Activated T-helper 1 cell treated with anti-CD3 and anti-CD28 coated beads, Interleukin-12 subunit alpha, Interleukin-12 subunit beta, Interleukin-2, Interleukin-4 antibody, amounts not matched to agents 30 ng/mL and 10 ng/mL and 1 ng/mL, durations not matched to agents 14 hours and 24 hours and 36 hours (primary cell): ENCODE data around the gene SNCAIP. TPM values are rescaled to one million over a fixed set of nuclear protein-coding genes. Genes with fewer than 3 reads are reported as not detected.

Experiments
- DNase-seq: peaks from one replicate; pipeline ENCODE4 v3.0.0; 2021; ENCODE audit warnings: low spot score
- H3K27ac Mint-ChIP-seq: one replicate; pipeline ENCODE4 v1.8.0; 2021; ENCODE audit warnings: mild to moderate bottlenecking, mixed read lengths
- H3K27me3 Mint-ChIP-seq: one replicate; pipeline ENCODE4 v1.8.0; 2022; ENCODE audit warnings: mild to moderate bottlenecking, moderate library complexity, mixed read lengths; ENCODE audit not compliant: insufficient read depth
- H3K36me3 Mint-ChIP-seq: one replicate; pipeline ENCODE4 v1.8.0; 2021; ENCODE audit warnings: low read depth, mixed read lengths
- H3K4me1 Mint-ChIP-seq: one replicate; pipeline ENCODE4 v1.8.0; 2021; ENCODE audit warnings: low read depth, mixed read lengths
- H3K4me3 Mint-ChIP-seq: one replicate; pipeline ENCODE4 v1.8.0; 2021; ENCODE audit warnings: mild to moderate bottlenecking, moderate library complexity, mixed read lengths
- H3K9me3 Mint-ChIP-seq: one replicate; pipeline ENCODE4 v1.8.0; 2021; ENCODE audit warnings: mixed read lengths
- intact Hi-C: fragments of 100-400 bp; cut with micrococcal nuclease; formaldehyde crosslinking; loops from one replicate; pipeline ENCODE4 v1.15.1; 2024
- total RNA-seq: library from RNA; stranded (reverse); gene quantifications from 2 replicates; pipeline ENCODE4 v1.2.3, GENCODE V29; 2022

SNCAIP gene
- total RNA-seq, 1 donor from 2014 or later, result not detected

DNA sequence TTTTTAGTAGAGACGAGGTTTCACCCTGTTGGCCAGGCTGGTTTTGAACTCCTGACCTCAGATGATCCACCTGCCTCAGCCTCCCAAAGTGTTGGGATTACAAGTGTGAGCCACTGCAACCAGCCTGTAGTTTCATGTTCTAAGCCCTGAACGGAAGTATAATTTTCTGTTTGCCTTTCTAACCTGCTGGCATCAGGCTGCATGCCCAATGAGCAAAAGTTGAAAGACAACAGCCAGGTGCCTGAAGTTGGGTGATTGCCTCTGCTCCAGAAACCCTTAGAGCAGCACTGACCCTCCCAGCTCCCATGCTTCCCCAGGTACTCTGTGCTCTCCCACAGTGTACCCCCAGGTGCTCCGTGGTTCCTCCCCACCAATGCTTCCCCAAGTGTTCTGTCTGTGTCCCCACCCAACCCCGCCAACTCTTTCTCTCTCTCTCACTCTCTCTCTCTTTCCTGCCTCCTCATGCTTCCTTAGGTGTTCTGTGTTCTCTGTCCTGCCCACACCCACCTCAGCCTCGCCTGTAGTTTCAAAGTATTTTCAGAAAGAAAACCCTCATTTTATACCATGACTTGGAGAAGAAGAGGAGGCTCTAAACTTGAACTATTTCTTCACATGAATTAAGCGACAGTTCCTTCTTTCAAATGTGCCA is 145.3 kb downstream of the SNCAIP start:
- intact Hi-C loops, result no loop called here
- Mint-ChIP-seq H3K4me1 (no peaks in the 10 kb centered on the region), H3K27me3 (no peaks in the 10 kb centered on the region), H3K36me3 (no peaks in the 10 kb centered on the region), H3K27ac (no peak overlapping the region), H3K9me3 (no peaks in the 10 kb centered on the region), H3K4me3 (no peak overlapping the region)
- DNase-seq, result no peak

DNA sequence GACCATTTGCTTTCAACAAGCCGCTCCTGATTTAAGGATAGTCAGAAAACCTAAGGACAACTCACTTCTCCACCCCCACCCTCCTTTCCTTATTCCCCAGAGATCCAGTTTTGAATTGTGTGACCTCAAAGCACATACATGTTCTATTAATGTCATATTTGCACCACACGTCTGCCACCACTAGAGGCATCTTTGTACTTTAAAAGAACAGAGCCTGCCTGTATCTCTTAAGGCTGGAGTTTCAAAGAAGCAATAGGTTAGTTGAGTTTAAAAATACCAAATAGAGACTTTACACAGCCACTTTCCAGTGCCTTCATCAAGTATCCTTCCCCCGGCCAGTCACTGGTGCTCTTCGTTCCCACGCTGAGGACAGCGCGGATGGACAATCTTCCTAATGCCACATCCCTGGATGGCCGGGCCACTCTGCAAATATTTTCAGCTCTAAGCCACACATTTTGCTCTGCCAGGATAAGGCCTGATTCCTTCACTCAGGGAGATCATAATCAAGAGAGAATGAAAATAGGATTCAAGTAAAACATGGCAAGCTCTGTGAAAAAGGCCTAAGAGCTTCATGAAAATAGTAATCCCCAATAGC is 146.3 kb downstream of the SNCAIP start:
- H3K4me3 Mint-ChIP-seq, result no peak overlapping the region
- no peaks in the 10 kb centered on the region for H3K4me1 Mint-ChIP-seq
- H3K27ac Mint-ChIP-seq, result no peak overlapping the region
- H3K9me3 Mint-ChIP-seq, result no peaks in the 10 kb centered on the region
- H3K27me3 Mint-ChIP-seq, result no peaks in the 10 kb centered on the region
- no peak for DNase-seq
- intact Hi-C loops, result no loop called here
- H3K36me3 Mint-ChIP-seq, result no peaks in the 10 kb centered on the region

DNA sequence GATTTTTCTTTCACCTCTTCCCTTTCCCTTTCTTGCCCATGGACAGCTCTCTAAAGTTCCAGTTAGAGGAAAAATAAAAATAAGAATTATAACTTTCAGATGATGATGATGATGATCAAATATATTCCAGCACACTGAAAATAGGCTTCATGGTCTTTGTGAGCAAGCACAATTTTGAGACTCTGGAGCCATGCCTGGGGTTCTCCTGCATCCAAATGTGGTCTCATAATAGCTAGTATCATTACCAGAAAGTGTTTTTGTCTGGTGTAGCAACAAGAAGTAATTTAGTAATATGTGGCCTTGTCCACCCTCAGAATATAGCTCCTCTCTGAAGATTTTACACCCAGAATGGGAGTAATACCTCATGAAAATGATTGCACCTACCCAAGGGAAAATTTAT is 150.4 kb downstream of the SNCAIP start:
- Mint-ChIP-seq H3K36me3 (no peaks in the 10 kb centered on the region), H3K9me3 (no peaks in the 10 kb centered on the region), H3K27ac (no peak overlapping the region), H3K27me3 (no peaks in the 10 kb centered on the region), H3K4me3 (no peak overlapping the region), H3K4me1 (no peaks in the 10 kb centered on the region)
- no peak for DNase-seq
- intact Hi-C loops, result no loop called here

DNA sequence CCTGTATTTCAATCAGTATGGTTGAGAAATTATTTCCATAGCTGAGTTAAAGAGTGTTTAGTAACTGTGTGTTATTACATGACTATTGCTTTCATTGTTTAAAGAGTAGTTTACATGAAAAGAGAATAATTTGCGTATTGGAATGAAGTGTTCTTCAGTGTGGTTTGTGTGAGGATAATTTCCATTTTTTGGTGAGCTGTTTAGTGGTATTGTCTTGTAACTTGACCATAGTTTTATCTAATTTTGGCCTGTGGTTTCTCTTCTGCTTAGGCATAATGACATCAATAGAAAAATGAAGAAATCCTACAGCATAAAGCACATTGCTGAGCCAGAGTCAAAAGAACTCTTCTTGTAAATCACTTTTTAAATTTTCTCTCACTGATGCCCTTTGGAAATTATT is 151.2 kb downstream of the SNCAIP start:
- Mint-ChIP-seq H3K27ac (no peak overlapping the region), H3K9me3 (no peaks in the 10 kb centered on the region), H3K36me3 (no peaks in the 10 kb centered on the region), H3K4me3 (no peak overlapping the region), H3K27me3 (no peaks in the 10 kb centered on the region), H3K4me1 (no peaks in the 10 kb centered on the region)
- DNase-seq, result no peak
- intact Hi-C loops, result no loop called here

DNA sequence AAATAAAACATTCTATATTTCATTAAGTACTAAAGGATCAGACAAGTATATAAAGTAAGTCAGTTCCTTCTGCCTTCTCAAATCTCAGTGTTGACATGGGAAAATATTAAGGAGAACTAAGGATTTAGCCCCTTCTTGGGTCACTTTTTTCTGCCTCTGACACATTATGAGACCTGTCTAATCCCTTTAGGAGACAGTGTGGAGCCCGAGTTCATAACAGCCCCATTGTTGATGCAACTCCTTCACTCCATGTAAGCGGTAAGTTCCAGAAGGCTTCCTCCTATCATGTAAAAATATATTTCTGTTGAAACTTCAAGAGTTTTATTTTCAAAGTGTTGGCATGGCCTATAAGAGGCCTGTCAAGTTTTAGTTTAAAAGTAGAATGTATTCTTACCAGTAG is 152.2 kb downstream of the SNCAIP start:
- no peaks in the 10 kb centered on the region for H3K9me3 Mint-ChIP-seq
- intact Hi-C loops, result no loop called here
- H3K4me1 Mint-ChIP-seq, result no peaks in the 10 kb centered on the region
- H3K27me3 Mint-ChIP-seq, result no peaks in the 10 kb centered on the region
- H3K27ac Mint-ChIP-seq, result no peak overlapping the region
- H3K36me3 Mint-ChIP-seq, result no peaks in the 10 kb centered on the region
- no peak overlapping the region for H3K4me3 Mint-ChIP-seq
- DNase-seq, result no peak

DNA sequence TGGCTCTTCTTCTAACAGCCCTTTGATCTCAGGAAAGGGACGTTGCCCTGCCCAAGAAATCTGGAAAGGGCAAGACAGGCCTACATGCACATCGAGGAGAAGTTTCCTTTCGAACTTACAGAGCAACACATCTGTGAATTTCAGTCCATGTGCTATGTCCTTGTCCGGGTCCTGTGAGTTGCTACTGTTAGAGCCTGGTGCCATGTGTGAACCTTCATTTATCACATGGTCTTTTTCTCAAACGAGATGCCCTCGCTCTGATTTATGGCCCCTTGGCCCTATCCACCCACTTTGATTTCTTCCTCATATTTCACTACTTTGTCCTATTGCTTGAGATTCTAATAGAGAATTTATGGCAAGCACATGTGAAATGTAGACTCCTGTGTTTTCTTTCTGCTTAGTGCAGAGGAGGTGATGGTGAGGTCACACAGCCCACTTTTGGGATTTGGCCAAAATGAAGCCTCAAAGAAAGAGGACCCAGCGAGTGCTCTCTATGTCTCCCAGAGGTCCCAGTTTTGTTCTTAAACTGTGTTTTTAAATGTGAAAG is 153.1 kb downstream of the SNCAIP start:
- Mint-ChIP-seq H3K36me3 (no peaks in the 10 kb centered on the region), H3K9me3 (no peaks in the 10 kb centered on the region), H3K27me3 (no peaks in the 10 kb centered on the region), H3K4me1 (no peaks in the 10 kb centered on the region), H3K4me3 (no peak overlapping the region), H3K27ac (no peak overlapping the region)
- intact Hi-C loops, result no loop called here
- DNase-seq, result no peak

DNA sequence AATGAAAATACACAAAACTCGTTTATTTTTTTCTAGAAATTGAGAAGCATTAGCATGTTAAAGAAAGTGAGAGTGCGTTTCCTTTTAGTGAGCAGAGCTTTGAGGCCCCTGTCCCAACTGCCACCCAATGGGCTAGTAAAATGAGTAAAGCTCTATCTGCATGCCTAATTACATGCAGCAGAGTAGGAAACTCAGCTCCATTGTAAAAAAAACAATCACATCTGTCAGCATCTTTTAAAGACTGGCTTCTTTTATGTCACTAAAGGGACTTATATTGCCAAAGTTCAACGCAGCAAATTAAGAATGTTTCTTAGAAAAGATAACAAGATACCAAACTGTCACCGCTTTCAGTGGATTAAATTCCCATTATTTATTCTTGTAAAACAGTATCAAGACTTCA is 154.0 kb downstream of the SNCAIP start:
- no peaks in the 10 kb centered on the region for H3K4me1 Mint-ChIP-seq

DNA sequence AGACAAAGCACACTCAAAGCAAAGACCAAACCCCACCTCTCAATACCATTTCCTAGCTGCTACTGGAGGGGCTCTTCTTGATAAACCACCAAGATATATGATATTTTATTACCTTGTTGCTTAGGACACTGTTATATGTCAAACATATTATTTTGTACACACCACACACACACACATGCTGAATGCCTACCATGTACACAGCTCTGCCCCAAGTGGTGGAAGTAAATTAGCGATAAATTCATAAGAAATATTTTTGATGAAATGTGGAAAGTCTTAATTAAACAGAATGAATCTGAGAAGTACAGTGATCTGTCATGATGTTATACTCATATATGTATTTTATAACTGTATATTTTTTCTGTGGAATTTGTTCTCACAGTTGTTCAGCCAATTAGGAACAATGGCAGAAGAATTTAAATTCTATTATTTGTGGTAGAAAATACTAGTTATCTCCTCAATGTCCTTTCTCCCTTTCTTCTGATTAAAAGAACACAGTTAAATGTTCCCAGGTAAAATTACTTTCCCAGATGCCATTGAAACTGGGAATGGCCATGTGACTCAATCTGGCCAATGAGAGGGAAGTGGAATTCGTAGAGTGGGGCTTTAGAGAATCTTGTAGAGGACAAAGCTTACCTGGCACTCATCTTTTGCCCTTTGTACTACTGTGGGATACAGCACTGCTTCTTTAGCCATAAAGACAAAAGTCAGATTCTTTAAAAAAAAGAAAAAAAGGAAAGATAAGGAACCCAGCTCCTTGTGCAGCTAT is 156.5 kb downstream of the SNCAIP start:
- H3K4me1 Mint-ChIP-seq, result no peaks in the 10 kb centered on the region
- no peaks in the 10 kb centered on the region for H3K27me3 Mint-ChIP-seq
- intact Hi-C loops, result no loop called here

More for the DNA sequence above, 154.0 kb downstream of the SNCAIP start:
- DNase-seq, result no peak
- Mint-ChIP-seq H3K4me3 (no peak overlapping the region), H3K36me3 (no peaks in the 10 kb centered on the region), H3K27me3 (no peaks in the 10 kb centered on the region), H3K9me3 (no peaks in the 10 kb centered on the region), H3K27ac (no peak overlapping the region)
- intact Hi-C loops, result no loop called here

DNA sequence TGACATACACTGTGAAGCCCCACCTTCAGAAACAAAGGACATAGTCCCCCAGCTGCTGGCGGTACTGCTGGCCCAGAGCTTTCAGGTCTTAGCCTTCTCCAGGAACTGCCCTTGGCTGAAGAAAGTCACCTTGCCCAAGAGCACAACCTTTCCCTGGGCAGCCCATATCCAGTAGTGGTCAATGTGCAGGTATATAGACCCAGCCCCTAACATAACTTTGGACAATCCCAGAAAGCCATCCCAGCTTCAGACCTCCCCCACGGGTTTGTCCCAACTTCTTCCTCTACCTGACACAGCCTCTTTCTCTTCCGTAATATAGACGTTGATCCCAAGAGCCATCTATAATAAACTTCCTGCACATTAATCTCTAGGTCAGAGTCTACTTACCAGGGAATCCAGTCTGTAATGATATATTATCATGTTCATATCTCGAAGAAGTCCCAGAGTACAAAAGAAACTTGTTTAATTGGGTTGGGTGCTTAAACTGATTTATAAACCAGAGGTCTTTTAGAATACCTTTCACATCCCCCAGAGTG is 157.4 kb downstream of the SNCAIP start:
- Mint-ChIP-seq H3K4me1 (no peaks in the 10 kb centered on the region), H3K9me3 (no peaks in the 10 kb centered on the region), H3K27me3 (no peaks in the 10 kb centered on the region), H3K4me3 (no peak overlapping the region), H3K27ac (no peak overlapping the region), H3K36me3 (no peaks in the 10 kb centered on the region)
- no peak for DNase-seq
- intact Hi-C loops, result no loop called here

More for the DNA sequence above, 156.5 kb downstream of the SNCAIP start:
- DNase-seq, result no peak
- no peaks in the 10 kb centered on the region for H3K36me3 Mint-ChIP-seq
- no peaks in the 10 kb centered on the region for H3K9me3 Mint-ChIP-seq
- H3K27ac Mint-ChIP-seq, result no peak overlapping the region
- no peak overlapping the region for H3K4me3 Mint-ChIP-seq

DNA sequence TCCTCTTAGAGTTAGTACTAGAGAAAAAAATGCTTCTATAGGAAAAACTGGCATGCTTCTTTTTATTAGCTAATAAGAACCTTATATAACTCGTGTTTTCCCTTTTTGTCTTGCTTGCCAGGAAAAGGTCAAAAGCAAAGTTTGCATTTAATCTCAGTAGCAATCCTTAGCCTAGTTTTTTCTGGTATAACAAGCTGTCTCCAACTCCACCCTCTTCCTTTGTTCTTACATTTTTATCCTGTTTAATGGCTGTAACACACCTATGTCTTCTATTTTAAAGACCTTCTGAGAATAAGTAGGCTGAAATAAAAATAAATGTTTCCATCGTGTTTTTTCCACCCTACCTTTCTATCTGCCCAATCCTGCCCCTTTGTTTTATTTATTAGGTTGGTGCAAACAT is 158.3 kb downstream of the SNCAIP start:
- DNase-seq, result no peak
- Mint-ChIP-seq H3K4me1 (no peaks in the 10 kb centered on the region), H3K4me3 (no peak overlapping the region), H3K27ac (no peak overlapping the region), H3K27me3 (no peaks in the 10 kb centered on the region), H3K9me3 (no peaks in the 10 kb centered on the region), H3K36me3 (no peaks in the 10 kb centered on the region)
- intact Hi-C loops, result no loop called here

DNA sequence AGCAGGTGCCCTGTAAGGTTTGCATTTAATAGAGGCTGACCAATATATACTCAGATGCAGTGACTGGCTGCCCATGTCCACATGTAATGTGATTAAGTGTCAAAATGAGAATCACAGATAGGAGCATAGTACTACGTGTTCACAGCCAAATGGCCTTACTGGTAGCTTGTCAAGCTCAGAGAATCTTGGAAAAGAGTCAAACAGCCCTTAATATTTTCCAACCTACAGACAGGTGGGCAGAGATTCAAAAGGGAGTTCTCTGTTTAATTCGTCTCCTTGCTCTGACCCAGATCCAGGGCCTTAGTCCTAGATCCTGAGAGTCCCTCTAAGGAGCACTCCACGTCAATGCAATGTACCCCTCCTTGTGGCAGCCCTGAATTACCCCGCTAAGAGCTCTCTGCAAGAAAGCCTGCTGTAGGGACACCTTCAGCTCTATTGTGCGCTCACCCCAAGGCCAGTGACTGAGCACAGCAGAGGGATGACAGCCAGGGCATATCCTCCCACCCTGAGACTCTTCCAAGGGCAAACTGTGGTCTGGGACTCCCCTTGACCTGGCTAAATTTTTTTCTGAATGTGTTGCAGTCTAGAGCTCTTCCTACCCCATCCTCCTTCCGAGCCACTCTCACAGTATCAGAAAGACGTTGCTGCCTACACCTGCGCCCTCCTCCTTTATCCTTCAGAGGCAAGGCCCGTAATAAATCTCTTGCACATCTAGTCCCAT is 159.2 kb downstream of the SNCAIP start:
- H3K27me3 Mint-ChIP-seq, result no peaks in the 10 kb centered on the region
- H3K27ac Mint-ChIP-seq, result no peak overlapping the region
- no peak for DNase-seq
- no peak overlapping the region for H3K4me3 Mint-ChIP-seq
- H3K36me3 Mint-ChIP-seq, result no peaks in the 10 kb centered on the region
- intact Hi-C loops, result no loop called here
- H3K4me1 Mint-ChIP-seq, result no peaks in the 10 kb centered on the region
- H3K9me3 Mint-ChIP-seq, result no peaks in the 10 kb centered on the region

DNA sequence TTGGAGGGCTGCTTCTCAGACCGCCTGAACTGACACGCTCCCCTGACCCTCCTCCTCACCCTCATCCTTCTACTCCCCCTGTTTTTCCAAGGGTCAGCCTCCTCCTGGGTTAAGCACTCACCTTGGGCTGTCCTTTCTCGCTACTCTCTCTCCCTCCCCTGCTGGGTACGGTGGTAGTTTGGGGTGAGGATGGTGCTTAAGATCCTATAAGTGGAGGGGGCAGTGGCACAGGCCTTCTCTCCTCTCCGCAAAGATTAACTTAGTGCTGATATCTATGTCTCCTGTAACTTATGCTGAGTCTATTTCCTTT is 159.7 kb downstream of the SNCAIP start:
- H3K27me3 Mint-ChIP-seq, result no peaks in the 10 kb centered on the region
- no peaks in the 10 kb centered on the region for H3K36me3 Mint-ChIP-seq
- intact Hi-C loops, result no loop called here
- no peak overlapping the region for H3K27ac Mint-ChIP-seq
- no peaks in the 10 kb centered on the region for H3K9me3 Mint-ChIP-seq
- no peak overlapping the region for H3K4me3 Mint-ChIP-seq
- no peaks in the 10 kb centered on the region for H3K4me1 Mint-ChIP-seq
- DNase-seq, result no peak
